ENCODE measurements around the gene FBXL7. TPM values are rescaled to one million over a fixed set of nuclear protein-coding genes. Genes with fewer than 3 reads are reported as not detected.

FBXL7 gene
- total and polyA plus RNA-seq, 9 of the 15 experiments (the other 6 are each of a cell fraction or from before 2014, with no cell fraction given): 0.04 to 0.08 TPM; not detected in 7

- TF ChIP-seq ETS1 (conservative IDR thresholded peaks at IDR 0.05; ENCODE audit: control insufficient read depth, low read depth, low read length): no peak
Measured at GRCh38 chr5:15746833-15747232, 246.9 kb downstream of the FBXL7 start (continued).

GRCh38 chr5:15748266-15748665 lies 248.3 kb downstream of the FBXL7 start:
- Histone ChIP-seq H2AFZ (ENCODE audit: low read depth, low read length) (no peak overlapping the region), H3K9ac (ENCODE audit: insufficient read depth in 1 of 2, low read depth in 2 of 2, low read length in 2 of 2) (no peak overlapping the region), H3K4me1 (replicated peaks in 1 of 2; ENCODE audit: control insufficient read depth in 2 of 2, insufficient read depth in 2 of 2, low read length in 2 of 2) (no peaks in the 10 kb centered on the region), H3K79me2 (ENCODE audit: control insufficient read depth, insufficient read depth, low read length) (no peaks in the 10 kb centered on the region), H3K4me3 (no peak overlapping the region), H3K4me2 (ENCODE audit: insufficient read depth, low read length) (no peak overlapping the region), H3K9me1 (ENCODE audit: control insufficient read depth, insufficient read depth, low read length) (no peaks in the 10 kb centered on the region), H3K27me3 (ENCODE audit: control insufficient read depth in 2 of 2, insufficient read depth in 2 of 2, low read length in 2 of 2) (no peaks in the 10 kb centered on the region), H3K36me3 (ENCODE audit: control insufficient read depth, insufficient read depth, low read length) (no peaks in the 10 kb centered on the region), H3K9me3 (replicated peaks; ENCODE audit: control insufficient read depth, insufficient read depth, low read depth, low read length) (no peaks in the 10 kb centered on the region), H4K20me1 (replicated peaks; ENCODE audit: control insufficient read depth, insufficient read depth, low read length) (no peaks in the 10 kb centered on the region), H3K27ac (ENCODE audit: extremely low read depth, low read depth, low read length) (no peak overlapping the region)
- ATAC-seq (no peak), FAIRE-seq (no peak), DNase-seq (ENCODE audit: extremely low read depth in 1 of 4, low spot score in 3 of 4) (no peak)
- 0% methylated on average over 2 of the region's 2 CpGs for WGBS (ENCODE audit: insufficient coverage, low coverage, missing lambda C conversion rate)
- TF ChIP-seq SAFB (IDR thresholded peaks at IDR 0.05; ENCODE audit: borderline replicate concordance, low read depth, low read length) (no peak), ZNF740 (CRISPR knock-in tag; IDR thresholded peaks at IDR 0.05) (no peak), ZNF740 (tag; IDR thresholded peaks at IDR 0.05) (no peak), ZNF77 (CRISPR knock-in tag; IDR thresholded peaks at IDR 0.05) (no peak), ZBTB34 (CRISPR knock-in tag; IDR thresholded peaks at IDR 0.05) (no peak), ZNF316 (IDR thresholded peaks at IDR 0.05) (no peak), CBX5 (IDR thresholded peaks at IDR 0.05; ENCODE audit: borderline replicate concordance, low read depth) (no peak), ZNF384 (IDR thresholded peaks at IDR 0.05; ENCODE audit: low read depth, low read length) (no peak), U2AF1 (optimal IDR thresholded peaks at IDR 0.05; ENCODE audit: low read depth, low read length) (no peak), KLF16 (IDR thresholded peaks at IDR 0.05) (no peak), RBM17 (IDR thresholded peaks at IDR 0.05; ENCODE audit: borderline replicate concordance, low read depth, low read length) (no peak), HNRNPUL1 (IDR thresholded peaks at IDR 0.05; ENCODE audit: low read length) (no peak), ZBTB9 (CRISPR knock-in tag; IDR thresholded peaks at IDR 0.05) (no peak), TAL1 (IDR thresholded peaks at IDR 0.05) (no peak), ZBTB12 (CRISPR knock-in tag; IDR thresholded peaks at IDR 0.05) (no peak), CREM (IDR thresholded peaks at IDR 0.05; ENCODE audit: low read depth) (no peak)
- ChIA-PET POLR2A (no interaction called here), CTCF (ENCODE audit: low intra/inter-chr PET ratio) (no interaction called here)
- BruUV-seq (replicated peaks): no TSS peak
- intact Hi-C loops (cut with micrococcal nuclease): no loop called here
- in situ Hi-C loops (cut with MboI): no loop called here

Measured in K562 (cell line).